GM19023 (cell line): ENCODE data around the gene ADAMTS5.

Experiments
- ATAC-seq: cut with Tn5 transposase; IDR thresholded peaks from one replicate; pipeline ENCODE4 v1.9.1; 2021; ENCODE audit warnings: mild to moderate bottlenecking, moderate library complexity; ENCODE audit not compliant: unreplicated experiment

The ADAMTS5 gene

GRCh38 chr21:26967062-26967913 lies at the start of gene ADAMTS5:
TSS of gene ADAMTS5 (minus strand) at chr21:26967088. CDS start at chr21:26966391, 697 bp downstream.
- no peak for ATAC-seq

GRCh38 chr21:27001526-27001925 lies 34.6 kb upstream of the ADAMTS5 start:
- no peak for ATAC-seq

GRCh38 chr21:26983576-26983975 lies 16.7 kb upstream of the ADAMTS5 start:
- ATAC-seq: no peak

- no peak for ATAC-seq
These were observed 15.9 kb upstream of the ADAMTS5 start for GRCh38 chr21:26982767-26983166.

- ATAC-seq: no peak
These were observed 10.9 kb upstream of the ADAMTS5 start for GRCh38 chr21:26977746-26978145.

GRCh38 chr21:26973226-26973625 lies 6.3 kb upstream of the ADAMTS5 start:
- ATAC-seq: no peak

- ATAC-seq: no peak
These were observed 5.3 kb upstream of the ADAMTS5 start for GRCh38 chr21:26972192-26972591.

- no peak for ATAC-seq
These were observed 3.3 kb upstream of the ADAMTS5 start for GRCh38 chr21:26969971-26970725.

- no peak for ATAC-seq
These were observed 233 bp downstream of the ADAMTS5 start for GRCh38 chr21:26966649-26967061.

- no peak for ATAC-seq
These were observed 844 bp downstream of the ADAMTS5 start for GRCh38 chr21:26965907-26966581.

- ATAC-seq: no peak
These were observed 1.6 kb downstream of the ADAMTS5 start for GRCh38 chr21:26965040-26965906.

- no peak for ATAC-seq
These were observed 2.6 kb downstream of the ADAMTS5 start for GRCh38 chr21:26964170-26964778.

GRCh38 chr21:26962621-26963181 lies 4.2 kb downstream of the ADAMTS5 start:
- no peak for ATAC-seq

- no peak for ATAC-seq
These were observed 5.2 kb downstream of the ADAMTS5 start for GRCh38 chr21:26961698-26962097.

- no peak for ATAC-seq
These were observed 8.1 kb downstream of the ADAMTS5 start for GRCh38 chr21:26958788-26959187.

GRCh38 chr21:26956813-26957212 lies 10.1 kb downstream of the ADAMTS5 start:
- ATAC-seq: no peak

GRCh38 chr21:26956216-26956615 lies 10.7 kb downstream of the ADAMTS5 start:
- no peak for ATAC-seq

GRCh38 chr21:26954662-26955121 lies 12.2 kb downstream of the ADAMTS5 start:
- no peak for ATAC-seq

GRCh38 chr21:26952374-26953066 lies 14.4 kb downstream of the ADAMTS5 start:
- no peak for ATAC-seq
